HepG2 (cell line): ENCODE measurements around the gene KHK. TPM values are rescaled to one million over a fixed set of nuclear protein-coding genes. Genes with fewer than 3 reads are reported as not detected.
A peak's percentile ranks its signal among the peaks of the same experiment; 100 is the strongest.

Experiments used
- CHCHD3 ChIP-seq: sonication (generic); formaldehyde crosslinking; IDR thresholded peaks from 2 replicates; pipeline ENCODE4 v1.8.0; 2022; ENCODE audit warnings: mild to moderate bottlenecking, missing genetic modification reagents, moderate library complexity
- FOXK2 ChIP-seq: fragments of 450-650 bp; IDR thresholded peaks from 2 replicates; pipeline ENCODE4 v1.6.1; 2016
- GABPA ChIP-seq, 2 experiments: IDR thresholded peaks; 2 replicates each; pipeline ENCODE4 v1.6.1; 2011 to 2016; ENCODE audit warnings: low read depth in 2 of 2, low read length in 1 of 2, missing biosample characterization in 1 of 2, missing genetic modification characterization in 1 of 2
- HOXA9 ChIP-seq: sonication (generic); formaldehyde crosslinking; IDR thresholded peaks from 2 replicates; pipeline ENCODE4 v1.8.1; 2022; ENCODE audit warnings: missing genetic modification reagents, mild to moderate bottlenecking, moderate library complexity, borderline replicate concordance
- KIAA2018 ChIP-seq: sonication (generic); formaldehyde crosslinking; IDR thresholded peaks from 2 replicates; pipeline ENCODE4 v1.5.0; 2020; ENCODE audit warnings: mild to moderate bottlenecking, missing genetic modification reagents, borderline replicate concordance
- MED13 ChIP-seq: sonication (generic); formaldehyde crosslinking; IDR thresholded peaks from 2 replicates; pipeline ENCODE4 v1.5.0; 2020; ENCODE audit warnings: missing genetic modification reagents
- NCOA5 ChIP-seq: sonication (generic); formaldehyde crosslinking; IDR thresholded peaks from 2 replicates; pipeline ENCODE4 v1.4.0; 2020; ENCODE audit warnings: missing genetic modification reagents
- SP2 ChIP-seq: sonication (generic); formaldehyde crosslinking; IDR thresholded peaks from 2 replicates; pipeline ENCODE4 v1.5.1; 2020; ENCODE audit warnings: mild to moderate bottlenecking, missing genetic modification reagents
- TBX2 ChIP-seq: sonication (generic); formaldehyde crosslinking; IDR thresholded peaks from 2 replicates; pipeline ENCODE4 v1.5.0; 2020; ENCODE audit warnings: missing genetic modification reagents, mild to moderate bottlenecking, borderline replicate concordance
- U2AF1 ChIP-seq: fragments of 200-400 bp; formaldehyde crosslinking; optimal IDR thresholded peaks from 2 replicates; pipeline ENCODE3; 2017; ENCODE audit warnings: mild to moderate bottlenecking, low read depth, low read length
- ZNF350 ChIP-seq: sonication (generic); formaldehyde crosslinking; IDR thresholded peaks from 2 replicates; pipeline ENCODE4 v1.4.0; 2020; ENCODE audit warnings: mild to moderate bottlenecking, low read depth, missing genetic modification reagents, borderline replicate concordance
- ZNF552 ChIP-seq: sonication (generic); formaldehyde crosslinking; IDR thresholded peaks from 2 replicates; pipeline ENCODE4 v1.9.0; 2022; ENCODE audit warnings: missing genetic modification reagents, mild to moderate bottlenecking, borderline replicate concordance
- ZNF644 ChIP-seq: IDR thresholded peaks from 2 replicates; pipeline ENCODE4 v1.6.1; 2016; ENCODE audit warnings: low read depth
- ZNF724P ChIP-seq: sonication (generic); formaldehyde crosslinking; IDR thresholded peaks from 2 replicates; pipeline ENCODE4 v1.8.0; 2022; ENCODE audit warnings: missing genetic modification reagents, borderline replicate concordance
- polyA plus RNA-seq, 8 experiments: library from polyadenylated mRNA; depleted of rRNA in 3 of 8; stranded (reverse) in 7 of 8; unstranded in 1 of 8; fragments of >200 nt; fragmentation: Illumina TruSeq in 4 of 8; extraction: Trizol in 4 of 8; gene quantifications; 2 replicates each; pipeline versions ENCODE4 v1.2.1 to v1.2.3, GENCODE V29; 2011 to 2016; ENCODE audit warnings: low read depth in 4 of 8, missing spikeins in 1 of 8, mixed read lengths in 1 of 8; ENCODE audit not compliant: insufficient read depth in 1 of 8
- total RNA-seq, 5 experiments: library from RNA; depleted of rRNA; stranded (reverse); fragments of >200 nt; fragmentation: Illumina TruSeq; extraction: Trizol; gene quantifications; 2 replicates each; pipeline ENCODE4 v1.2.3, GENCODE V29; 2016; ENCODE audit warnings: low read depth in 1 of 5
- TF ChIP-seq, protein P1 (sequence below): sonication (generic); formaldehyde crosslinking; IDR thresholded peaks from 2 replicates; pipeline ENCODE4 v1.4.0; 2020; ENCODE audit warnings: missing genetic modification reagents
- TF ChIP-seq, protein P2 (sequence below): sonication (generic); formaldehyde crosslinking; IDR thresholded peaks from 2 replicates; pipeline ENCODE4 v1.5.0; 2020; ENCODE audit warnings: missing genetic modification reagents

The KHK gene
- total and polyA plus RNA-seq, 2 of the 13 experiments (the other 11 are each of a cell fraction or from before 2014, with no cell fraction given) = 40.9 to 99.2 TPM

- TF ChIP-seq, protein P1, sequence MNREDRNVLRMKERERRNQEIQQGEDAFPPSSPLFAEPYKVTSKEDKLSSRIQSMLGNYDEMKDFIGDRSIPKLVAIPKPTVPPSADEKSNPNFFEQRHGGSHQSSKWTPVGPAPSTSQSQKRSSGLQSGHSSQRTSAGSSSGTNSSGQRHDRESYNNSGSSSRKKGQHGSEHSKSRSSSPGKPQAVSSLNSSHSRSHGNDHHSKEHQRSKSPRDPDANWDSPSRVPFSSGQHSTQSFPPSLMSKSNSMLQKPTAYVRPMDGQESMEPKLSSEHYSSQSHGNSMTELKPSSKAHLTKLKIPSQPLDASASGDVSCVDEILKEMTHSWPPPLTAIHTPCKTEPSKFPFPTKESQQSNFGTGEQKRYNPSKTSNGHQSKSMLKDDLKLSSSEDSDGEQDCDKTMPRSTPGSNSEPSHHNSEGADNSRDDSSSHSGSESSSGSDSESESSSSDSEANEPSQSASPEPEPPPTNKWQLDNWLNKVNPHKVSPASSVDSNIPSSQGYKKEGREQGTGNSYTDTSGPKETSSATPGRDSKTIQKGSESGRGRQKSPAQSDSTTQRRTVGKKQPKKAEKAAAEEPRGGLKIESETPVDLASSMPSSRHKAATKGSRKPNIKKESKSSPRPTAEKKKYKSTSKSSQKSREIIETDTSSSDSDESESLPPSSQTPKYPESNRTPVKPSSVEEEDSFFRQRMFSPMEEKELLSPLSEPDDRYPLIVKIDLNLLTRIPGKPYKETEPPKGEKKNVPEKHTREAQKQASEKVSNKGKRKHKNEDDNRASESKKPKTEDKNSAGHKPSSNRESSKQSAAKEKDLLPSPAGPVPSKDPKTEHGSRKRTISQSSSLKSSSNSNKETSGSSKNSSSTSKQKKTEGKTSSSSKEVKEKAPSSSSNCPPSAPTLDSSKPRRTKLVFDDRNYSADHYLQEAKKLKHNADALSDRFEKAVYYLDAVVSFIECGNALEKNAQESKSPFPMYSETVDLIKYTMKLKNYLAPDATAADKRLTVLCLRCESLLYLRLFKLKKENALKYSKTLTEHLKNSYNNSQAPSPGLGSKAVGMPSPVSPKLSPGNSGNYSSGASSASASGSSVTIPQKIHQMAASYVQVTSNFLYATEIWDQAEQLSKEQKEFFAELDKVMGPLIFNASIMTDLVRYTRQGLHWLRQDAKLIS = no peak
- TF ChIP-seq GABPA (IDR thresholded peaks at IDR 0.05; ENCODE audit: low read depth, low read length) (no peak), GABPA (CRISPR knock-in tag; IDR thresholded peaks at IDR 0.05; ENCODE audit: low read depth) (no peak), CHCHD3 (CRISPR knock-in tag) (no peak), ZNF644 (CRISPR knock-in tag) (0 out of 2 replicates have a peak, but pooled peaks have one; percentile 40), ZNF350 (CRISPR knock-in tag) (no peak), U2AF1 (no peak), KIAA2018 (CRISPR knock-in tag) (no peak), HOXA9 (CRISPR knock-in tag) (0 out of 2 replicates have a peak, but pooled peaks have one; percentile 35), TBX2 (CRISPR knock-in tag) (peak; percentile 75), ZNF724P (CRISPR knock-in tag) (peak; percentile 65; the same call in 1 of the 2 replicates), SP2 (CRISPR knock-in tag) (no peak), FOXK2 (no peak), ZNF552 (CRISPR knock-in tag) (no peak), MED13 (no peak), NCOA5 (CRISPR knock-in tag) (no peak)
- TF ChIP-seq, protein P2, sequence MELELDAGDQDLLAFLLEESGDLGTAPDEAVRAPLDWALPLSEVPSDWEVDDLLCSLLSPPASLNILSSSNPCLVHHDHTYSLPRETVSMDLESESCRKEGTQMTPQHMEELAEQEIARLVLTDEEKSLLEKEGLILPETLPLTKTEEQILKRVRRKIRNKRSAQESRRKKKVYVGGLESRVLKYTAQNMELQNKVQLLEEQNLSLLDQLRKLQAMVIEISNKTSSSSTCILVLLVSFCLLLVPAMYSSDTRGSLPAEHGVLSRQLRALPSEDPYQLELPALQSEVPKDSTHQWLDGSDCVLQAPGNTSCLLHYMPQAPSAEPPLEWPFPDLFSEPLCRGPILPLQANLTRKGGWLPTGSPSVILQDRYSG (CRISPR knock-in tag) = no peak
Observed at GRCh38 chr2:27123302-27124150, 37.0 kb downstream of the KHK start, which contains the start of gene ABHD1 (continued).
